CD4-positive, CD25-positive, alpha-beta regulatory T cell (primary cell): ENCODE data around the gene VLDLR. TPM values are rescaled to one million over a fixed set of nuclear protein-coding genes. Genes with fewer than 3 reads are reported as not detected.

Experiments
- ATAC-seq, 2 donors: fragments of 150-1000 bp; cut with Tn5 transposase; one replicate each; pipeline ENCODE4 v1.10.0; 2021; ENCODE audit warnings: low read depth in 2 of 2, moderate number of reproducible peaks in 2 of 2, moderate library complexity in 1 of 2
- DNase-seq, 3 donors: peaks; one replicate each; pipeline versions ENCODE4 v3.0.0 to v3.0.0-alpha.2; 2012 to 2022; ENCODE audit warnings: mixed read lengths in 1 of 3
- H3K27ac ChIP-seq: one replicate; pipeline ENCODE4 v1.7.0; 2013; ENCODE audit warnings: mild to moderate bottlenecking, low read length; ENCODE audit not compliant: insufficient read depth, poor library complexity, severe bottlenecking
- H3K27me3 ChIP-seq: one replicate; pipeline ENCODE4 v1.7.0; 2013; ENCODE audit warnings: low read length; ENCODE audit not compliant: control insufficient read depth, insufficient read depth
- H3K36me3 ChIP-seq: one replicate; pipeline ENCODE4 v1.7.0; 2013; ENCODE audit warnings: mild to moderate bottlenecking, low read length, moderate library complexity; ENCODE audit not compliant: control insufficient read depth, insufficient read depth
- H3K4me1 ChIP-seq: 2 replicates; pipeline ENCODE4 v1.7.0; 2013; ENCODE audit warnings: mild to moderate bottlenecking, low read length; ENCODE audit not compliant: insufficient read depth, control insufficient read depth, poor library complexity, severe bottlenecking
- H3K4me3 ChIP-seq: one replicate; pipeline ENCODE4 v1.7.0; 2013; ENCODE audit warnings: low read depth, mild to moderate bottlenecking, low read length, moderate library complexity
- H3K9me3 ChIP-seq, 2 experiments: 1 replicate in 1 of 2; 2 replicates in 1 of 2; pipeline ENCODE4 v1.7.0; 2013; ENCODE audit warnings: low read length in 2 of 2, mild to moderate bottlenecking in 1 of 2, moderate library complexity in 1 of 2; ENCODE audit not compliant: control insufficient read depth in 2 of 2
- H3K27ac Mint-ChIP-seq, 3 donors: one replicate each; pipeline ENCODE4 v1.8.0; 2020 to 2022; ENCODE audit warnings: mild to moderate bottlenecking in 3 of 3, mixed read lengths in 3 of 3, moderate library complexity in 2 of 3
- H3K27me3 Mint-ChIP-seq: one replicate; pipeline ENCODE4 v1.8.0; 2022; ENCODE audit warnings: mild to moderate bottlenecking, mixed read lengths
- H3K36me3 Mint-ChIP-seq: one replicate; pipeline ENCODE4 v1.8.0; 2020; ENCODE audit warnings: mixed read lengths
- H3K4me1 Mint-ChIP-seq, 4 donors: one replicate each; pipeline ENCODE4 v1.8.0; 2020 to 2022; ENCODE audit warnings: mixed read lengths in 4 of 4, mild to moderate bottlenecking in 1 of 4
- H3K4me3 Mint-ChIP-seq, 4 donors: one replicate each; pipeline ENCODE4 v1.8.0; 2020 to 2022; ENCODE audit warnings: mild to moderate bottlenecking in 4 of 4, mixed read lengths in 4 of 4, moderate library complexity in 3 of 4
- H3K9me3 Mint-ChIP-seq, 7 donors: one replicate each; pipeline ENCODE4 v1.8.0; 2020 to 2022; ENCODE audit warnings: mixed read lengths in 7 of 7, mild to moderate bottlenecking in 3 of 7, moderate library complexity in 2 of 7
- polyA plus RNA-seq, 4 donors: library from polyadenylated mRNA; unstranded; fragments of 300-500 nt; fragmentation: Illumina TruSeq; gene quantifications; one replicate each; pipeline ENCODE4 v1.2.3, GENCODE V29; 2021
- total RNA-seq: library from RNA; stranded (reverse); gene quantifications from one replicate; pipeline ENCODE4 v1.2.3, GENCODE V29; 2022

Gene VLDLR
- total and polyA plus RNA-seq, 5 donors from 2014 or later: not detected

- no peaks in the 10 kb centered on the region for H3K9me3 ChIP-seq
- Mint-ChIP-seq H3K4me3 (no peak overlapping the region), H3K36me3 (no peaks in the 10 kb centered on the region), H3K9me3 (peaks cover 0 to 2% (median 0%) of the 10 kb centered on the region in 7 donors), H3K27ac (no peak overlapping the region), H3K27me3 (no peaks in the 10 kb centered on the region), H3K4me1 (no peaks in the 10 kb centered on the region)
- H3K27me3 ChIP-seq: no peaks in the 10 kb centered on the region
- no peaks in the 10 kb centered on the region for H3K4me1 ChIP-seq
- no peak overlapping the region for H3K27ac ChIP-seq
- ATAC-seq (no peak), DNase-seq (no peak)
- H3K4me3 ChIP-seq: no peak overlapping the region
- no peaks in the 10 kb centered on the region for H3K36me3 ChIP-seq
These were observed 60.4 kb downstream of the VLDLR start for GRCh38 chr9:2681981-2682380.

- H3K36me3 Mint-ChIP-seq: no peaks in the 10 kb centered on the region
- H3K36me3 ChIP-seq: no peaks in the 10 kb centered on the region
- ATAC-seq (no peak), DNase-seq (no peak)
- H3K27me3 Mint-ChIP-seq: no peaks in the 10 kb centered on the region
- no peaks in the 10 kb centered on the region for H3K9me3 Mint-ChIP-seq
- H3K27ac Mint-ChIP-seq: no peak overlapping the region
- no peak overlapping the region for H3K4me3 Mint-ChIP-seq
- no peak overlapping the region for H3K4me3 ChIP-seq
- H3K27ac ChIP-seq: no peak overlapping the region
- no peaks in the 10 kb centered on the region for H3K4me1 ChIP-seq
- H3K9me3 ChIP-seq: no peaks in the 10 kb centered on the region
- no peaks in the 10 kb centered on the region for H3K27me3 ChIP-seq
- H3K4me1 Mint-ChIP-seq: no peaks in the 10 kb centered on the region
These were observed 65.3 kb downstream of the VLDLR start for GRCh38 chr9:2686911-2687310.

GRCh38 chr9:2688636-2689035, 67.0 kb downstream of the VLDLR start:
- no peak for ATAC-seq
- DNase-seq: no peak
- no peaks in the 10 kb centered on the region for H3K9me3 ChIP-seq
- H3K4me3 ChIP-seq: no peak overlapping the region
- no peaks in the 10 kb centered on the region for H3K27me3 ChIP-seq
- Mint-ChIP-seq H3K9me3 (no peaks in the 10 kb centered on the region), H3K4me3 (no peak overlapping the region), H3K4me1 (no peaks in the 10 kb centered on the region), H3K27me3 (no peaks in the 10 kb centered on the region), H3K27ac (no peak overlapping the region), H3K36me3 (no peaks in the 10 kb centered on the region)
- no peaks in the 10 kb centered on the region for H3K36me3 ChIP-seq
- H3K27ac ChIP-seq: no peak overlapping the region
- H3K4me1 ChIP-seq: no peaks in the 10 kb centered on the region

- H3K4me1 Mint-ChIP-seq: no peaks in the 10 kb centered on the region
- DNase-seq (no peak), ATAC-seq (no peak)
- H3K27ac ChIP-seq: no peak overlapping the region
- H3K27me3 ChIP-seq: no peaks in the 10 kb centered on the region
- no peaks in the 10 kb centered on the region for H3K9me3 Mint-ChIP-seq
- H3K36me3 ChIP-seq: no peaks in the 10 kb centered on the region
- H3K4me1 ChIP-seq: no peaks in the 10 kb centered on the region
- H3K27me3 Mint-ChIP-seq: no peaks in the 10 kb centered on the region
- no peak overlapping the region for H3K4me3 ChIP-seq
- no peaks in the 10 kb centered on the region for H3K36me3 Mint-ChIP-seq
- no peak overlapping the region for H3K27ac Mint-ChIP-seq
- no peak overlapping the region for H3K4me3 Mint-ChIP-seq
- H3K9me3 ChIP-seq: no peaks in the 10 kb centered on the region
These were observed 69.6 kb downstream of the VLDLR start for GRCh38 chr9:2691212-2691611.

GRCh38 chr9:2691626-2692025, 70.0 kb downstream of the VLDLR start:
- no peak overlapping the region for H3K4me3 Mint-ChIP-seq
- H3K27ac Mint-ChIP-seq: no peak overlapping the region
- Histone ChIP-seq H3K27ac (no peak overlapping the region), H3K27me3 (no peaks in the 10 kb centered on the region), H3K4me3 (no peak overlapping the region), H3K36me3 (no peaks in the 10 kb centered on the region), H3K4me1 (no peaks in the 10 kb centered on the region), H3K9me3 (no peaks in the 10 kb centered on the region)
- H3K4me1 Mint-ChIP-seq: no peaks in the 10 kb centered on the region
- no peak for ATAC-seq
- H3K36me3 Mint-ChIP-seq: no peaks in the 10 kb centered on the region
- H3K9me3 Mint-ChIP-seq: no peaks in the 10 kb centered on the region
- DNase-seq: no peak
- no peaks in the 10 kb centered on the region for H3K27me3 Mint-ChIP-seq

GRCh38 chr9:2693056-2693455, 71.5 kb downstream of the VLDLR start:
- Histone ChIP-seq H3K4me3 (no peak overlapping the region), H3K36me3 (no peaks in the 10 kb centered on the region), H3K27ac (no peak overlapping the region), H3K27me3 (no peaks in the 10 kb centered on the region), H3K9me3 (no peaks in the 10 kb centered on the region), H3K4me1 (no peaks in the 10 kb centered on the region)
- Mint-ChIP-seq H3K27ac (no peak overlapping the region), H3K4me1 (no peaks in the 10 kb centered on the region), H3K36me3 (no peaks in the 10 kb centered on the region), H3K4me3 (no peak overlapping the region), H3K27me3 (no peaks in the 10 kb centered on the region), H3K9me3 (no peaks in the 10 kb centered on the region)
- no peak for DNase-seq
- ATAC-seq: no peak

- no peak for DNase-seq
- Mint-ChIP-seq H3K9me3 (no peaks in the 10 kb centered on the region), H3K27me3 (no peaks in the 10 kb centered on the region), H3K36me3 (no peaks in the 10 kb centered on the region), H3K4me3 (no peak overlapping the region), H3K27ac (no peak overlapping the region), H3K4me1 (no peaks in the 10 kb centered on the region)
- ATAC-seq: no peak
- no peaks in the 10 kb centered on the region for H3K9me3 ChIP-seq
- no peak overlapping the region for H3K4me3 ChIP-seq
- no peaks in the 10 kb centered on the region for H3K27me3 ChIP-seq
- no peaks in the 10 kb centered on the region for H3K4me1 ChIP-seq
- H3K27ac ChIP-seq: no peak overlapping the region
- H3K36me3 ChIP-seq: no peaks in the 10 kb centered on the region
These were observed 75.9 kb downstream of the VLDLR start for GRCh38 chr9:2697492-2697891.

GRCh38 chr9:2700398-2700797, 78.8 kb downstream of the VLDLR start:
- H3K27ac Mint-ChIP-seq: no peak overlapping the region
- no peaks in the 10 kb centered on the region for H3K36me3 Mint-ChIP-seq

More at GRCh38 chr9:2700398-2700797, 78.8 kb downstream of the VLDLR start:
- Histone ChIP-seq H3K9me3 (no peaks in the 10 kb centered on the region), H3K27ac (no peak overlapping the region), H3K4me1 (no peaks in the 10 kb centered on the region), H3K27me3 (no peaks in the 10 kb centered on the region), H3K4me3 (no peak overlapping the region), H3K36me3 (no peaks in the 10 kb centered on the region)
- Mint-ChIP-seq H3K27me3 (no peaks in the 10 kb centered on the region), H3K4me1 (no peaks in the 10 kb centered on the region), H3K4me3 (no peak overlapping the region), H3K9me3 (no peaks in the 10 kb centered on the region)
- no peak for ATAC-seq
- DNase-seq: no peak
